HG02884 (cell line): Measurements from ENCODE around the gene BMPER.

ENCODE experiments used
- ATAC-seq: cut with Tn5 transposase; IDR thresholded peaks from one replicate; pipeline ENCODE4 v1.9.1; 2021; ENCODE audit warnings: mild to moderate bottlenecking, moderate library complexity; ENCODE audit not compliant: unreplicated experiment

Gene BMPER

GRCh38 chr7:34086064-34086463 lies 180.7 kb downstream of the BMPER start:
- no peak for ATAC-seq

DNA sequence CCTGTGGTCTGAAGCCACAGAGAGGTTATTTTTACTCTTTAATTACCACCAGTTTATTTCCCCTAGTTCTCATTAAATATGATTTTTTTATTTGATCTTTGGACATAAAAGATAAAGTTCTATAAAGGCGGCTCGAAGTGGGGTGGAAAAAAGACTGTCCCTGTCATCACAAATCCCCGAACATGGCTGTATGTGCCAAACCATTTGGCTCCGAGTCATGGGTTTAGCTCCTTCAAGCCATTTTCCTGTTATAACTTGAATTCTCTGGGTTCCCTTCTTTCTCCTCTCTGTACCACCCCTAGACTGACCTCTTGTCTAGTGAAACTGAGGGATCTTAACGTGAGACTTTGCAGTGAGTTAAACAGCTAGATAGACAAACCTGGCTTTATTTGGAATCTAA lies 181.6 kb downstream of the BMPER start:
- no peak for ATAC-seq

DNA sequence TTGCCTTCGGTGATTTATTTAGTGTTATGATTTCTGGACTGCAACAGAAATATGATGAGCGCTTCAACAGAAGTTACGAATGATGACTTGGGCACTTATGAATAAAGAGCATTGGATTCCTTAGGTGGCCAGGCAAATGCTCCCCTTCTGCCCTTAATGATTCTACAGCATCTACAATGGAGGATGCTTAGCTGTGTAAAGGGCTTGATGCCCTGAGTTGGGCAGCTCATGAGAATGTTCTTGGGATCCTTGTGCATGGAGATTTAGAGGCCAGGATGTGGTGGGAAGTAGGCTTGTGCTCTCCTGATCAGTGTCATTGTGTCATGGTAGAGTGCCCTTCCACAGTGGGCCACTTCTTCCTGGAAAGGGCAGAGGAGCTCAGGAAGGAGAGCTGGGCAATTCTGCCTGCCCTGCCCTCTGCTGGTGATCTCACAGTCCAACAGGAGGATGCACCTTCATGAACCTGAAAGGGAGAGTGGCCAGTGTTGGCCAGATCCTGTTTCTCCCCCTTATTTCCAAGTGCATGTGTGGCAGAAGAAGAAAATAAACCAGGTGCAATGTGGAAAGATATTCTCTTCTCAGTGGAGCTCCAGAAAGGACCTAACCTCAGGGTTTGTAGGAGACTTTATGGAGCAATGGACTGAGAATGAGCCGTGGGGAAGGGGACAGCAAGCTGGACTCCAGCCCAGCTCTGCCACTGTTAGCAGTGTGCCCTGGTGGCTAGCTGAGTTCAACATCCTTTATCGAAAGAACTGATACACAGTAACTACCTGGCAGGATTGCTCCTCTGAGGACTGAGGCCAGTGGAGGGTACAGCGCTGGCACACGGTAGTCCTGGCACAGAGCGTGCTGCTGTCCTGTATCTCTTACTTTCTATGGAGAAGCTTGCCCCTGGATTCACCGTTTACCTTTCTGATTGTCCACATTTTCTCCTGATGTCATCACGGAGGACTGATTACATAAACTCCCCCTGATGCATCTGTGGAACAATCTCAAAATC lies 182.9 kb downstream of the BMPER start:
- no peak for ATAC-seq

GRCh38 chr7:34090816-34091215 lies 185.5 kb downstream of the BMPER start:
- no peak for ATAC-seq

DNA sequence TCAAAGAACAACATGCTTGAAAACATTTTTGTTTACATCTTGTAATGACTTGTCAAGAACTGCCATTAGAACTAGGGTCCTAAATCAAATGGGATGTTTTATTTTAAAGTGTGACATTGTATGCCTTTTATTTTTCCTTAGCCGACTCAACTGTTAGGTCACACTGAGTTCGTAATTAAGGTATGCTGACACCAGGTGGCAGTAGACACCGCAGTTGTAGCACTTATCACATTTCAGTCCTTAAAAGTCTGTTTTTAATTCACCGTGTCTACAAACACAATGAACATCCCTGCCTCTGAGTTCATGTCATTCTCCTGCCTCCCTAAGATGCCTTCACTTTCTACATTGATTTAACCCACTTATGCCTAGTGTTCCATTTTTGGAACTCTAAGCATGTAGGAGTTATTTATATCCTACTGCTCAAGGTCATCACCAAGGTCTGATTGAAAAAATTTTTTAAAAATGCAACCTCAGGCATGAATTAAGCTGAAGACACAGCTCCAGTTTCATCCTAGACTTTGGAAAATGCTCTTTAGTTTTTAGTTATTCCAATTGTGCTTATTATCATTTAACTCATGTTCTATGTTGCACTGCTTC lies 186.1 kb downstream of the BMPER start:
- no peak for ATAC-seq

DNA sequence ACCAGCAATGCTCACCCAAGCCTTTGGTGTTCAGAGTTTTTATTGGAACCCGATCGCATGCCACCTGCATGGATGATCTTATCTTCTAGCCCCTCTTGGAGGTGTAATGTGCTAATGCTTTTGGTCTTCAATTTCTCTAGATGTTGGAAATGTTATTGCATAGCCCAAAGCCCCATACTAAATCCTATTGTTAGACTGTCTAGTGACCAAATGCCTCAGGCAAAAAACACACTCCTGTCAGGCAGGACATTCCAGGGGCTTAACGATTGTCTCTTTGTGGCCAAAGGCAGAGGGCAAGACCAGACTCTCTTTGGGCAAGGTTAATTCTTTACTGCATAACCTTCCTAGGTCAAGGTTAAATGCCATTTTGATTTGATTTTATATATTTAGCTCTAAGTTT lies 187.9 kb downstream of the BMPER start:
- ATAC-seq, result no peak

- ATAC-seq, result no peak
Measured at GRCh38 chr7:34096198-34096651, 190.9 kb downstream of the BMPER start.

DNA sequence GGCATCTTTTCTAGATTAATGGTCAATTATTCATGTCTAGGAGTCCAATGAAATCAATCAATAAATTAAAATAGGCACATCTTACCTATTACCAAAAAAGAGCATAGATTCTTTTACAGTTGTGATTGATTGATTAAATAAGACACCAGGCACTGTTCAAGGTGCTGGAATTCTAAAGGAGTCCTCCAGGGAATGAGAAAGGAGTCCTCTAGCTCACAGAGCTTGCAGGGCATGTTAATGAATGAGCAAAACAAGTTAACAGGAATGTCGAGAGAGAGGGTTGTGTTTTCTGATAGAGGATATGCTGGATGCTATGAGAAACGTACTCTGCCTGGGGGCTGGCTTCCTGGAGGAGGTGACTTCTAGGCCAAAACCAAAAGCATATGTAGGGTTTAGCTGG lies 191.4 kb downstream of the BMPER start:
- no peak for ATAC-seq

- ATAC-seq, result no peak
Measured at GRCh38 chr7:34100661-34101060, 195.3 kb downstream of the BMPER start.

DNA sequence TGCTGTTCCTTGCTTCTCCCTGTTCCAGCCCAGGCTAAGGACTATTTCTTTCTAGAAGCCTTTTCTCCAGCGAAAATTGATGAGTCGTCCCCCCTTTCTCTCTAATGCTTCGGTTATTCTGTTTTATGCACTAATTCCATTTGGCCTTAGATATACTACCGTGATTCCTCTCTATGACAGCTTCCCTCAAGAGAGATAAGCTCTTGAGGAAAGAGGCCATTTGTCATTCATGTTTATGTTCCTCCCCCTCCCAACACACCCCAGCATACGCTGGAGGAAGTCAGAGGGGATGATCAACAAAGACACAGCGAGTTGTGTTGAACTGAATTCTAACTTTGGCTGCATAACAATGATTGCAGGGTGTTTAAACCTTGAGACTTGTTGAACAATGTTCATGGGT lies 198.8 kb downstream of the BMPER start:
- no peak for ATAC-seq

DNA sequence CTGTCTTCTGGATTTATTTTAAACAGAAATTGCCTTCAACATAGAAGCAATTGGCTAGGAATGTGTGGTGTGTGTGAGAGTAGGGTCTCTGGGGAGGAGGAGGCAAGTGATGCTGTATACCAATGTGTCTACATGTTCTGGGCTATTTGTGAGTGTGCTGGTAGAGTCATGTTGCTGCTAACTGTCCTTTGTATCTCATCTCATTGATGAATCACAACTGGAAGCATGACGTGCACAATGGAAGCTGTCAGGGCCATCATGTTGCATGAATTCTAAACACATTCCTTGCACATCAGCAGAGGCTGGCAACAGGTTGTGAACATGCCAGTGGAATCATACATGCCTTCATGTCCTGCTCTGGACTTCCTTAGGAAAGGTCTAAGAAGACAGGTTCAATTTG lies 199.7 kb downstream of the BMPER start:
- no peak for ATAC-seq

GRCh38 chr7:34107276-34107675 lies 201.9 kb downstream of the BMPER start:
- ATAC-seq, result no peak

DNA sequence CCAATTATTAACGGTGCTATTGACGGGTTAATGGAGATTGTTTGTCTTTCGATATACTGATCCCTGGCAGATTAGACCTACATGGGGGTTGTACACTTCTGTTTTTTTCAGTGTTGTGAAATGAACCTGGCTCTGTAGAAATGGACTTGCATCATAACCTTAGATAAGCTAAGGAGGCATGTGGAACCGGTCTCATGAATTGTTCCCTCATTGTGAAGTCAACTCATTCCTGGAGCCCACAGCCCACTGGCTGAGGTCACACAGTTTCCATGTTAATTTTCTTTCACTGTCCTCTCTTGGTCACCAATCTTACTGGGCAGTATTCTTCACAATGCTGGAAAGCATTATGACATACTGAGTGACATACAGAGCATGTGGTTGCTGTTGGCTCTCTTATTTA lies 202.8 kb downstream of the BMPER start:
- no peak for ATAC-seq

- no peak for ATAC-seq
Measured at GRCh38 chr7:34109936-34110780, 204.8 kb downstream of the BMPER start.

- ATAC-seq, result no peak
Measured at GRCh38 chr7:34111031-34111430, 205.7 kb downstream of the BMPER start.

GRCh38 chr7:34115503-34115902 lies 210.2 kb downstream of the BMPER start:
- ATAC-seq, result no peak

- no peak for ATAC-seq
Measured at GRCh38 chr7:34117573-34117972, 212.2 kb downstream of the BMPER start.

DNA sequence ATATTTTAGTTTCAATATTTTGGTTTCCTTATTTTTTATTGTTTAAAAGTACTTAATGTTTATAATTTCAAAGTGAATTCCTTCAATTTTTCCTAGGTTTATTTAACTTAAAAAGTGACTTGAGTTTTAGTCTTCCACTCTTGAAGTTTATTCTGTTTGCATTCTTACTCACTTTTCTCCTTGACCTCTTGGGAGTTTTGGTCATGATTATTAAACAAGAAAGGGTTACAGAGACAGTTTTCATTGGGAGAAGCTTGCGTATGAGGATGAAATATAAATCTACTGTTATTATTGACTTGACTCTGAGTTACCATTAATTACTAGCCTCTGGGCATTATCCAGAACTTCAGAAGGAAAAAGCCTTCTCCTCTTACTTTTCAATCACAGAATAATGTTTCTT lies 216.0 kb downstream of the BMPER start:
- no peak for ATAC-seq

GRCh38 chr7:34123316-34123715 lies 218.0 kb downstream of the BMPER start:
- no peak for ATAC-seq

DNA sequence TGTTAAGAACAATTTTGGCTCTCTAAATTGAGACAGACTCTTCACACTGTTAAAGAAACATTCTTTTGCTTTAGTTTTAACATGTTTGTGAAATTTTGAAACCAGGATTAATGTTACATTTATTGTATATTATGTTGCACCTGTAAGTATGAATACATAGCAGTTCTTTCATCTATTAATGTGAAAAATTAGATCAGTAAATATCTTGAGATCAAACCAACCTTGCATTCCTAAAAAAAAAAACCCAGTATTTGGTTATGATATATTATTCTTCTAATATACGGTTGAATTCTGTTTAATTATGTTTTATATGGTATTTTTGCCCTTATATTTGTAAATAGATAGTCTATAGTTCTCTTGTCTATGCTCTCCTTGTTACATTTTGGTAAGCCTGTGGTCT lies 219.4 kb downstream of the BMPER start:
- ATAC-seq, result no peak

- ATAC-seq, result no peak
Measured at GRCh38 chr7:34128762-34129161, 223.4 kb downstream of the BMPER start.
